Neural progenitor cell (in vitro differentiated cells): ENCODE data around the gene FER. TPM values are rescaled to one million over a fixed set of nuclear protein-coding genes. Genes with fewer than 3 reads are reported as not detected.

Experiments used
- DNase-seq: peaks from one replicate; pipeline ENCODE4 v3.0.0-alpha.2; 2016; ENCODE audit warnings: low spot score
- H2AFZ ChIP-seq: fragments of 200-600 bp; sonication (generic); replicated peaks from 2 replicates; pipeline ENCODE4 v1.6.1; 2016; ENCODE audit warnings: antibody characterized with exemption
- H3F3A ChIP-seq: fragments of 200-600 bp; sonication (generic); 2 replicates; pipeline ENCODE4 v1.6.1; 2016; ENCODE audit warnings: antibody characterized with exemption, low read depth
- H3K27ac ChIP-seq: fragments of 200-600 bp; sonication (generic); 2 replicates; pipeline ENCODE4 v1.5.1; 2016; ENCODE audit warnings: mild to moderate bottlenecking
- H3K27me3 ChIP-seq: fragments of 200-600 bp; sonication (generic); 2 replicates; pipeline ENCODE4 v1.6.1; 2016; ENCODE audit warnings: mild to moderate bottlenecking, moderate library complexity
- H3K36me3 ChIP-seq: fragments of 200-600 bp; sonication (generic); 2 replicates; pipeline ENCODE4 v1.5.1; 2016
- H3K4me1 ChIP-seq: fragments of 200-600 bp; sonication (generic); 2 replicates; pipeline ENCODE4 v1.6.1; 2016; ENCODE audit warnings: mixed run types
- H3K4me2 ChIP-seq: fragments of 200-600 bp; sonication (generic); 2 replicates; pipeline ENCODE4 v1.6.1; 2016
- H3K4me3 ChIP-seq: fragments of 200-600 bp; sonication (generic); 2 replicates; pipeline ENCODE4 v1.5.1; 2016
- H3K79me2 ChIP-seq: fragments of 200-600 bp; sonication (generic); 2 replicates; pipeline ENCODE4 v1.6.1; 2016; ENCODE audit warnings: low read depth
- H3K9ac ChIP-seq: fragments of 200-600 bp; sonication (generic); 2 replicates; pipeline ENCODE4 v1.6.1; 2016
- H3K9me3 ChIP-seq: fragments of 200-600 bp; sonication (generic); 2 replicates; pipeline ENCODE4 v1.5.1; 2016; ENCODE audit warnings: low read depth
- H4K20me1 ChIP-seq: fragments of 200-600 bp; sonication (generic); 2 replicates; pipeline ENCODE4 v1.6.1; 2016; ENCODE audit warnings: low read depth
- H3K27ac Mint-ChIP-seq: 3 replicates; pipeline ENCODE4 v1.8.0; 2021; ENCODE audit warnings: mixed read lengths
- H3K27me3 Mint-ChIP-seq: 2 replicates; pipeline ENCODE4 v1.8.0; 2022; ENCODE audit warnings: low read depth, mild to moderate bottlenecking, inconsistent platforms, moderate library complexity, mixed read lengths; ENCODE audit not compliant: insufficient read depth
- H3K36me3 Mint-ChIP-seq: 3 replicates; pipeline ENCODE4 v1.8.0; 2021; ENCODE audit warnings: mixed read lengths
- H3K4me1 Mint-ChIP-seq: 3 replicates; pipeline ENCODE4 v1.8.0; 2021; ENCODE audit warnings: mixed read lengths
- H3K4me3 Mint-ChIP-seq: 3 replicates; pipeline ENCODE4 v1.8.0; 2021; ENCODE audit warnings: mild to moderate bottlenecking, moderate library complexity, mixed read lengths
- H3K9me3 Mint-ChIP-seq: 3 replicates; pipeline ENCODE4 v1.8.0; 2020; ENCODE audit warnings: mixed read lengths
- CTCF ChIP-seq: fragments of 200-600 bp; sonication (generic); IDR thresholded peaks from 2 replicates; pipeline ENCODE4 v1.5.1; 2017; ENCODE audit warnings: antibody characterized with exemption, mild to moderate bottlenecking
- EZH2 ChIP-seq: fragments of 200-600 bp; sonication (generic); IDR thresholded peaks from 2 replicates; pipeline ENCODE4 v1.6.1; 2017; ENCODE audit warnings: antibody characterized with exemption, mild to moderate bottlenecking, moderate library complexity
- EZH2phosphoT487 ChIP-seq: fragments of 200-600 bp; sonication (generic); IDR thresholded peaks from 2 replicates; pipeline ENCODE4 v1.6.1; 2017; ENCODE audit warnings: antibody characterized with exemption
- total RNA-seq: library from RNA; depleted of rRNA; stranded (reverse); fragments of >200 nt; gene quantifications from 2 replicates; pipeline ENCODE4 v1.2.3, GENCODE V29; 2015; ENCODE audit warnings: low replicate concordance

Gene FER
- total RNA-seq, 1 donor from 2014 or later, result 25.0 TPM

- Histone ChIP-seq H3K36me3 (no peaks in the 10 kb centered on the region), H3K4me3 (peak overlapping the region; percentile 75), H3K27ac (peak overlapping the region; percentile 98), H4K20me1 (no peaks in the 10 kb centered on the region), H3K79me2 (peaks cover 47% of the 10 kb centered on the region), H3F3A (peaks cover 19% of the 10 kb centered on the region), H3K9ac (peak overlapping the region; percentile 89), H3K4me1 (peaks cover 15% of the 10 kb centered on the region), H2AFZ (peak overlapping the region; percentile 53), H3K4me2 (peak overlapping the region; percentile 85), H3K9me3 (no peaks in the 10 kb centered on the region), H3K27me3 (no peaks in the 10 kb centered on the region)
- Mint-ChIP-seq H3K27ac (peak overlapping the region; percentile 77), H3K27me3 (no peaks in the 10 kb centered on the region), H3K4me3 (peak overlapping the region; percentile 94), H3K4me1 (peaks cover 23% of the 10 kb centered on the region), H3K36me3 (no peaks in the 10 kb centered on the region), H3K9me3 (no peaks in the 10 kb centered on the region)
- peak; percentile 41 for TF ChIP-seq CTCF
- TF ChIP-seq EZH2, result no peak
- DNase-seq, result peak; percentile 100
These were observed 867 bp downstream of the FER start for GRCh38 chr5:108748401-108749127.

GRCh38 chr5:108749128-108749861, 1.6 kb downstream of the FER start:
- H3K36me3 ChIP-seq, result no peaks in the 10 kb centered on the region
- H3K4me3 ChIP-seq, result peak overlapping the region; percentile 75
- H3K9ac ChIP-seq, result peak overlapping the region; percentile 50
- H3K27ac ChIP-seq, result peak overlapping the region; percentile 70
- peak; percentile 6 for TF ChIP-seq CTCF
- no peak for TF ChIP-seq EZH2
- peak overlapping the region; percentile 53 for H2AFZ ChIP-seq
- peak overlapping the region; percentile 36 for H3K27ac Mint-ChIP-seq
- H3K36me3 Mint-ChIP-seq, result no peaks in the 10 kb centered on the region
- peaks cover 47% of the 10 kb centered on the region for H3K79me2 ChIP-seq
- H3K27me3 Mint-ChIP-seq, result no peaks in the 10 kb centered on the region
- peaks cover 14% of the 10 kb centered on the region for H3F3A ChIP-seq
- H4K20me1 ChIP-seq, result no peaks in the 10 kb centered on the region
- H3K9me3 Mint-ChIP-seq, result no peaks in the 10 kb centered on the region
- H3K4me2 ChIP-seq, result peak overlapping the region; percentile 76
- H3K4me1 Mint-ChIP-seq, result peaks cover 20% of the 10 kb centered on the region
- H3K27me3 ChIP-seq, result no peaks in the 10 kb centered on the region
- H3K4me3 Mint-ChIP-seq, result peak overlapping the region; percentile 94
- H3K4me1 ChIP-seq, result peaks cover 7% of the 10 kb centered on the region
- H3K9me3 ChIP-seq, result no peaks in the 10 kb centered on the region
- no peak for DNase-seq

- Histone ChIP-seq H3K27ac (no peak overlapping the region), H3K4me3 (no peak overlapping the region), H2AFZ (no peak overlapping the region), H3K27me3 (no peaks in the 10 kb centered on the region), H3K9ac (no peak overlapping the region), H3K36me3 (no peaks in the 10 kb centered on the region), H4K20me1 (no peaks in the 10 kb centered on the region), H3F3A (peaks cover 8% of the 10 kb centered on the region), H3K4me2 (no peak overlapping the region), H3K9me3 (no peaks in the 10 kb centered on the region), H3K4me1 (no peaks in the 10 kb centered on the region), H3K79me2 (peaks cover 48% of the 10 kb centered on the region)
- H3K9me3 Mint-ChIP-seq, result no peaks in the 10 kb centered on the region
- no peaks in the 10 kb centered on the region for H3K27me3 Mint-ChIP-seq
- no peak overlapping the region for H3K27ac Mint-ChIP-seq
- peaks cover 9% of the 10 kb centered on the region for H3K4me1 Mint-ChIP-seq
- DNase-seq, result no peak
- no peak overlapping the region for H3K4me3 Mint-ChIP-seq
- no peaks in the 10 kb centered on the region for H3K36me3 Mint-ChIP-seq
- TF ChIP-seq EZH2 (no peak), EZH2phosphoT487 (no peak), CTCF (no peak)
These were observed 5.6 kb downstream of the FER start for GRCh38 chr5:108753331-108753730.
